Measurements from ENCODE around the gene SVBP. TPM values are rescaled to one million over a fixed set of nuclear protein-coding genes. Genes with fewer than 3 reads are reported as not detected.

The SVBP gene
- polyA plus RNA-seq, 3 donors: 19.5 to 56.1 (median 54.3) TPM

- no peaks in the 10 kb centered on the region for H4K20me1 ChIP-seq (ENCODE audit: insufficient read depth, low read length)
- H3K27ac ChIP-seq (ENCODE audit: low read depth in 1 of 2, low read length in 2 of 2): no peak overlapping the region
- Mint-ChIP-seq H3K9me3 (peaks cover 0 to 3% (median 0%) of the 10 kb centered on the region in 7 donors), H3K36me3 (peaks cover 37% of the 10 kb centered on the region in 2 donors), H3K27ac (peak overlapping the region in 1 of 7 donors; percentile 25), H3K4me1 (peaks cover 24% of the 10 kb centered on the region), H3K27me3 (ENCODE audit: low read depth in 3 of 3) (peaks cover 0 to 2% (median 0%) of the 10 kb centered on the region in 3 donors), H3K4me3 (no peak overlapping the region)
- H3K36me3 ChIP-seq (replicated peaks in 1 of 2; ENCODE audit: control insufficient read depth in 1 of 2, insufficient read depth in 2 of 2, low read length in 2 of 2): peaks cover 12 to 35% of the 10 kb centered on the region in 2 donors
- intact Hi-C loops (cut with micrococcal nuclease): loop anchor here (5.0 to 10.0 kb wide), 5 partner anchors 32 to 330 kb away; partner anchors contain the start of genes C1orf50 (in 2 of the 2), P3H1 (in 2 of the 2), CFAP57 (in 1 of the 2) and EBNA1BP2 (in 1 of the 2)
- H3K4me3 ChIP-seq (replicated peaks in 1 of 3; ENCODE audit: low read depth in 2 of 3, low read length in 3 of 3): no peak overlapping the region
- H3K27me3 ChIP-seq (ENCODE audit: control insufficient read depth in 2 of 2, insufficient read depth in 2 of 2, low read length in 2 of 2): no peaks in the 10 kb centered on the region
- peak in 2 of 3 donors; percentile 3 to 24 for DNase-seq
- peaks cover 14 to 20% of the 10 kb centered on the region in 2 donors for H3K4me1 ChIP-seq (ENCODE audit: control insufficient read depth in 1 of 2, insufficient read depth in 2 of 2, low read length in 2 of 2)
- H3K9ac ChIP-seq (ENCODE audit: insufficient read depth, low read length, poor library complexity, severe bottlenecking): no peak overlapping the region
- no peaks in the 10 kb centered on the region for H3K9me3 ChIP-seq (replicated peaks in 1 of 2; ENCODE audit: control insufficient read depth in 1 of 2, insufficient read depth in 1 of 2, low read length in 2 of 2)
- H2AFZ ChIP-seq (ENCODE audit: insufficient read depth, low read depth, low read length, poor library complexity, severe bottlenecking): no peak overlapping the region
- WGBS (ENCODE audit: insufficient coverage): 96% methylated on average over 2 of the region's 4 CpGs
- H3K79me2 ChIP-seq (ENCODE audit: insufficient read depth, low read length): peaks cover 14% of the 10 kb centered on the region
- no peak overlapping the region for H3K4me2 ChIP-seq (replicated peaks; ENCODE audit: extremely low read depth, low read length, poor library complexity, severe bottlenecking)
- TF ChIP-seq CTCF (IDR thresholded peaks at IDR 0.05): no peak
These were observed 27.5 kb upstream of the SVBP start for GRCh38 chr1:42844592-42845140.

- H3K27ac ChIP-seq (ENCODE audit: low read depth in 1 of 2, low read length in 2 of 2): no peak overlapping the region
- DNase-seq: no peak
- WGBS (ENCODE audit: insufficient coverage): 100% methylated on average over 2 of the region's 2 CpGs
- H3K79me2 ChIP-seq (ENCODE audit: insufficient read depth, low read length): peaks cover under 1% of the 10 kb centered on the region
- no peaks in the 10 kb centered on the region for H4K20me1 ChIP-seq (ENCODE audit: insufficient read depth, low read length)
- no peak overlapping the region for H3K4me3 ChIP-seq (replicated peaks in 1 of 3; ENCODE audit: low read depth in 2 of 3, low read length in 3 of 3)
- peaks cover 0 to 2% (median 0%) of the 10 kb centered on the region in 3 donors for H3K27me3 Mint-ChIP-seq (ENCODE audit: low read depth in 3 of 3)
- no peak overlapping the region for H3K4me3 Mint-ChIP-seq
- no peak overlapping the region for H3K4me2 ChIP-seq (replicated peaks; ENCODE audit: extremely low read depth, low read length, poor library complexity, severe bottlenecking)
- H3K9me3 Mint-ChIP-seq: peaks cover 0 to 2% (median 0%) of the 10 kb centered on the region in 7 donors
- peaks cover 35 to 42% of the 10 kb centered on the region in 2 donors for H3K36me3 Mint-ChIP-seq
- no peaks in the 10 kb centered on the region for H3K9me3 ChIP-seq (replicated peaks in 1 of 2; ENCODE audit: control insufficient read depth in 1 of 2, insufficient read depth in 1 of 2, low read length in 2 of 2)
- peaks cover 27% of the 10 kb centered on the region for H3K4me1 Mint-ChIP-seq
- TF ChIP-seq CTCF (IDR thresholded peaks at IDR 0.05): no peak
- intact Hi-C loops (cut with micrococcal nuclease): loop anchor here (10.0 kb wide), 3 partner anchors 77 to 333 kb away; partner anchors contain the start of genes C1orf50 (in 1 of the 2), CFAP57 (in 1 of the 2), EBNA1BP2 (in 1 of the 2) and P3H1 (in 1 of the 2)
- H3K27me3 ChIP-seq (ENCODE audit: control insufficient read depth in 2 of 2, insufficient read depth in 2 of 2, low read length in 2 of 2): no peaks in the 10 kb centered on the region
- H3K4me1 ChIP-seq (ENCODE audit: control insufficient read depth in 1 of 2, insufficient read depth in 2 of 2, low read length in 2 of 2): peaks cover 20 to 27% of the 10 kb centered on the region in 2 donors
- peaks cover 12 to 31% of the 10 kb centered on the region in 2 donors for H3K36me3 ChIP-seq (replicated peaks in 1 of 2; ENCODE audit: control insufficient read depth in 1 of 2, insufficient read depth in 2 of 2, low read length in 2 of 2)
- no peak overlapping the region for H3K9ac ChIP-seq (ENCODE audit: insufficient read depth, low read length, poor library complexity, severe bottlenecking)
- H2AFZ ChIP-seq (ENCODE audit: insufficient read depth, low read depth, low read length, poor library complexity, severe bottlenecking): no peak overlapping the region
- no peak overlapping the region for H3K27ac Mint-ChIP-seq
These were observed 24.4 kb upstream of the SVBP start for GRCh38 chr1:42841440-42842147.

Data from CD14-positive monocyte (primary cell).